Right ventricle myocardium superior (tissue), 1 donor: ENCODE data around the gene GP1BB. TPM values are rescaled to one million over a fixed set of nuclear protein-coding genes. Genes with fewer than 3 reads are reported as not detected.
A peak's percentile ranks its signal among the peaks of the same experiment; 100 is the strongest.
"Not testable (repeated sequence)": the region's sequence is repeated elsewhere in the genome, so short reads cannot be mapped to it uniquely, and the experiment has no call there.

Experiments
- ATAC-seq: fragments of 200-7000 bp; cut with Tn5 transposase; one replicate; pipeline ENCODE4 v1.9.1; 2020; ENCODE audit warnings: mild to moderate bottlenecking; ENCODE audit not compliant: poor library complexity
- DNase-seq: peaks from one replicate; pipeline ENCODE4 v3.0.0-alpha.2; 2020
- intact Hi-C: fragments of 100-400 bp; cut with DNase I; formaldehyde crosslinking; loops from one replicate; pipeline ENCODE4 v1.11.2; 2022
- total RNA-seq: library from RNA; stranded (reverse); fragmentation: NEBNext Ultra II Directional; extraction: Animal tissue kit (Norgen Biotek cat#: 25700); gene quantifications from one replicate; pipeline ENCODE4 v1.2.1, GENCODE V29; 2021
- donor health status: DM: no; HTN: yes; CAD: no; lungs with severe emphysema.

Gene GP1BB
- total RNA-seq, 1 donor from 2014 or later = not detected

DNA sequence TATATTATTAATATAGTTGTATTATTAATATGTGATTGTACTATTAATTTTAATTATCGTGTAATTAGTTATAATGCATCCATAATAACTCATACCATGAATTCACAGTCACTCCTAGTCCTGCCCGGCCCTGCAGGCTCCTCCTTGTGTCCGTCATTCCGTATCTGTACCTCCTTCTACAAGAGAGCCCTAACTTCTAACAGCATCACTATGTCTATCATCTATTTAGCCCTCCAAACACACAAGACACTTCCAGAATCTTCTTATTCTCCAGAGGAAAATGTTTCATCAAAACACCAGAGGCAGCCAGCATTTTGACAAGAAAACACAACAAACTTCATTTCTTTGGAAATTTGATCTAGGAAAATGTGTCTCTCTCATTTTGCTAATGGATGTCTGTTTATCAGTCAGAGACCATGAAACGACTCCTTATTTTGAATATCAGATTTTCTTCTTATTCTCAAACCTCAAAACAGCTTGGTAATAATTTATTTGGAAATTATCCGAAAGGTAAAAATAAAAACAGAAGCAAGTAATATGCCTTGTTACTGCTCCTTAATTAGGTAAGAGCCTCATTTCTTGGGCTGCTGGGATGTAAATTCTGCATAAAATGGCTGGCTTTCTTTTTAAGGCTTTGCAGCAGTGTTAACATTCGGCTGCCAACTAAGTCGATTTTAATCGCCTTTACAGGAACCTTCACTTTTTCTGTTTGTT is 32.2 kb upstream of the GP1BB start:
- ATAC-seq (no peak), DNase-seq (no peak)
- intact Hi-C loops = no loop called here

DNA sequence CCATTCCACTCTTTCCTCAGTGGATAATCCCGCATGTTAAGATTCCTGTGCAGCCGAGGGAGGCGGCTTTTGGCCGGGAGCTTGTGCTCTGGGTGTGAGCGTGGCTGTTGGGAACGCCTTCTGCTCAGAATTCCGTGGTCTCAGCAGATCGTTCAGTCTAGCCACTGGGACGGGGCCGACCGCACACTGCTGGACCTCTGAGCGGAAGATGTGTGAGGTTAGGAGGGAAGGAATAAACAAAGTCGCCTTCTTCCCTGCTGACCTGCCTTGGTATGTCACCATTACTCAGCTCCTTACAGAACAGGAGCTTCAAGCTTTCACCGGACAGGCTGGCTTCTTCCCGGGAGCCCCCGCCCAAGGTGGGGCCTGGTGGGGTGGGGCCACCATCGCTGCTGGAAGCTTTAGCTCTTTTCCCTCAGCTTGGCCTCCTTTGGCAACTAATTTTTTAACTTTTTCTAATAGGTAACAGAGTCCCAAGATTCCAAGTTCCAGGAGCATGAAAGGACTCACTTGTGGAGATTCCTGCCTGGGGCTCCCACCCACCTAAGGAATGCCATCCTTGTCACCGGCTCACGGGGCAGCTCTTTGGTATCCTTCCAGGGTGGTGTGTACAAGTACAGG is 31.5 kb upstream of the GP1BB start:
- ATAC-seq = peak; percentile 71
- no peak for DNase-seq
- intact Hi-C loops = no loop called here

DNA sequence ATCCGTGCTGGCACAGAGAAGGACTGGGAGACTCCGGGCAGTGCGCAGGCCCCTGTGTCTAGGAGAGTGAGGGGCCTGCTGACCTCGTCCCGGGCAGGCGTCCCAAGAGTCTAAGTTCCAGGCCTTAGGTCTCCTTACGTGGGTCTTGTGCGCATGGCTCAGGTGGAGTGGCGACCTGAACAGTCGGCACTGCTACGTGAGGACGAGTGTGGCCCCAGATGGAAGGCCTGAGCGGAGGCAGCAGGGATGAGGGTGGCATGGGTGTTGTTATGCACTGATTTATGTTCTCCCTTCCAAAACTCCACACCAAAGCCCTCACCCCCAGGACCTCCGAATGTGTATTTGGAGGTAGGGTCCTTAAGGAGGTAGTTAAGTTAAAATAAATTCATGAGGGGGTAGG is 29.8 kb upstream of the GP1BB start:
- ATAC-seq = no peak
- DNase-seq = no peak
- intact Hi-C loops = no loop called here

DNA sequence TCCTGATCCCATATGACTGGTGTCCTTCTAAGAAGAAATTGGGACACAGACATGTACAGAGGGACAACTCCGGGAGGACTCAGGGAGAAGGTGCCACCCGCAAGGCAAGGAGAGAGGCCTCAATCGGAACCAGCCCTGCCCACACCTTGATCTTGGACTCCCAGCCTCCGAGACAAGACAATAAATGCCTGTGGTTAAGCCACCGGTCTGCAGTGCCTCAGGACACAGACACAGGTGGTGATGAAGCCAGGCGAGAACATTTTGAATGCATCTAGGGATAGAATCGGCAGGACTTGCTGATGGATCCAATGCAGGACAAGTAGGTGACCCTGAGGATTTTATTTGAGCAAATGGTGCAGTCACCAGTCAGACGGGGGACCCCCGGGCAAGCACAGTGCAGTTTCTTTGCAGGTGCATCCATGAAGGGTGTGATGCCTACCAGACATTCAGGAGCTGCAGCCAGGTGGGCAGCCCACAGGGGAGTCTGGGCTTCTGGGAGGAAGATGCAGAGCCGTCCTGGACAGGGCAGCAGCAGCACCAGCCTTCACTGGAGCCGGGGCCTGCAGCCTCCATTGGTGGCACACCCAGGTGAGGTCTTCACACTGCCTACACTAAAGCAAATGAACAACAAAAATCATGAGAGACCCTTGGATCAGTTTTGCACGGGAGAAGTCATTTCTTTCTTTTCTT is 29.2 kb upstream of the GP1BB start:
- ATAC-seq (no peak), DNase-seq (no peak)
- intact Hi-C loops = no loop called here

DNA sequence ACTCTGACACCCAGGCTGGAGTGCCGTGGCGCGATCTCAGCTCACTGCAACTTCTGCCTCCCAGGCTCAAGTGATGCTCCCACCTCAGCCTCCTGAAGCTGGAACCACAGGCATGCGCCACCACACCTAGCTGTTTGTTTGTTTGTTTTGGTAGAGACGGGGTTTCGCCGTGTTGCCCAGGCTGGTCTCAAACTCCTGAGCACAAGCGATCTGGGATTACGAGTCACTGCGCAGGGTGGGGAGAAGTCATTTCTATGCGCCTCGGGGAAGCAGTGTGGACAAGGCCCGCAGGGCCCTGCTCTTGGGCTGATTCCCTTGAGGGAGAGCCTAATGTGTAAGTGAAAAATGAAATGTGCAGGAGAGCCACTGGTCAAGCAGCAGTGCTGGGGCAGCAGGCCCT is 28.6 kb upstream of the GP1BB start:
- intact Hi-C loops = no loop called here

DNA sequence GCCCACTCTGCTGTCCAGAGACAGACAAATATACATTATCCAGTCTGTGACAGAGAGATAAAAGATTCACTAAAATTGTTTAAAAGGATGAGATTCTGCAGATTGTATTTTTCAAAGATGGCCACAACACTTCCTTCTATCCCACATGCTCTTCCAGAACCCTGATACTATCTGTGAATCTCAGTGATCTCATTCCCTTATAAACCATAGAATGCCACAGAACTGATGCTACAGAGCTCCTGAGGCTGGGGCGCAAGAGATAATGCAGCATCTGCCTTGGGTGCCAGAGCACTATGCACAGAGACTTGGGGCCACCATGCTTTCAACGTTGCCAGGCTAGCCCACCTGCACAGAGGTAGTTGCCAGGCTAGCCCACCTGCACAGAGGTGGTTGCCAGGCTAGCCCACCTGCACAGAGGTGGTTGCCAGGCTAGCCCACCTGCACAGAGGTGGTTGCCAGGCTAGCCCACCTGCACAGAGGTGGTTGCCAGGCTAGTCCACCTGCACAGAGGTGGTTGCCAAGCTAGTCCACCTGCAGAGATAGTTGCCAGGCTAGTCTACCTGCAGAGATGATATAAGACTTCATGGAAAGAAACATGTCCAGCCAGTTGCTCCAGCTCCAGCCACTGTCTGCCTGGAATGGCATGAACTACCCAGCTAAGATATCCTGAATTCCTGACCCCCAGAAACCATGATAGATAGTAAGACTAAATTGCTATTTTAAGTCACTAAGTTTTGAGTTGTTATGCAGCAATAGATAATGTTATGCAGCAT is 26.6 kb upstream of the GP1BB start:
- intact Hi-C loops = no loop called here
- no peak for ATAC-seq
- DNase-seq = no peak

More for the DNA sequence above, 28.6 kb upstream of the GP1BB start:
- DNase-seq (no peak), ATAC-seq (no peak)

DNA sequence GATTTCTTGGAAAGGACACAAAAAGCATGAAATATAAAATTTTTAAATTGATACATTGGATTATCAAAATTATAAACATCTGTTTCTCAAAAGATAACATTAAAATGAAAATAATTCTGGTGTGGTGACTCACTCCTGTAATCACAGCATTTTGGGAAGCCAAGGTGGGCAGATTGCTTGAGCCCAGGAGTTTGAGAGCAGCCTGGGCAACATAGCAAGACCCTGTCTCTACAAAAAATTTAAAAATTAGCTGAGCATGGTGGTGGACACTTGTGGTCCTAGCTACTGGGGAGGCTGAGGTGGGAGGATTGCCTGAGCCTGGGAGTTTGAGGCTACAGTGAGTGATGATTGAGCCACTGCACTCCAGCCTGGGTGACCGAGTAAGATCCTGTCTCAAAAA is 25.5 kb upstream of the GP1BB start:
- DNase-seq, ATAC-seq: not testable (repeated sequence)

DNA sequence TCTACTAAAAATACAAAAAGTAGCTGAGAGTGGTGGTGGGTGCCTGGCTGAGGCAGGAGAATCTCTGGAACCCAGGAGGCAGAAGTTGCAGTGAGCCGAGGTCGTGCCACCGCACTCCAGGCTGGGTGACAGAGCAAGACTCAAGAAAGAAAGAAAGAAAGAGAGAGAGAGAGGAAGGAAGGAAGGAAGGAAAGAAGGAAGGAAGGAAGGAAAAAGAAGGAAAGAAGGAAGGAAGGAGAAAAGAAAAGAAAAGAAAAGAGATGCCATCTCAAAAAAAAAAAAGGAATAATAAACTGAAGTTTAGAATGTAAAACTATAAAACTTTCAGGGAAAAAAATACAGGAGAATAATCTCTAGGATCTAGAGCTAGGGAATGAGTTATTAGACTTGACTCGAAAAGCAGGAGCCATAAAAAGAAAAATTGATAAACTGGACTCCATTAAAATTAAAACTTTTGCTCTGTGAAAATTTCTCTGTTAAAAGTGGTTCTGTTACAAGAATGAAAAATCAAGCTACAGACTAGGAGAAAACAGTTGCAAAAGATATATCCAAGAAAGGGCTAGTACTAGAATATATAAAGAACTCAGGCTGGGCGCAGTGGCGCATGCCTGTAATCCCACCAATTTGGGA is 22.4 kb upstream of the GP1BB start:
- intact Hi-C loops = no loop called here
- ATAC-seq (no peak), DNase-seq (no peak)

More for the DNA sequence above, 25.5 kb upstream of the GP1BB start:
- intact Hi-C loops = not testable (repeated sequence)

DNA sequence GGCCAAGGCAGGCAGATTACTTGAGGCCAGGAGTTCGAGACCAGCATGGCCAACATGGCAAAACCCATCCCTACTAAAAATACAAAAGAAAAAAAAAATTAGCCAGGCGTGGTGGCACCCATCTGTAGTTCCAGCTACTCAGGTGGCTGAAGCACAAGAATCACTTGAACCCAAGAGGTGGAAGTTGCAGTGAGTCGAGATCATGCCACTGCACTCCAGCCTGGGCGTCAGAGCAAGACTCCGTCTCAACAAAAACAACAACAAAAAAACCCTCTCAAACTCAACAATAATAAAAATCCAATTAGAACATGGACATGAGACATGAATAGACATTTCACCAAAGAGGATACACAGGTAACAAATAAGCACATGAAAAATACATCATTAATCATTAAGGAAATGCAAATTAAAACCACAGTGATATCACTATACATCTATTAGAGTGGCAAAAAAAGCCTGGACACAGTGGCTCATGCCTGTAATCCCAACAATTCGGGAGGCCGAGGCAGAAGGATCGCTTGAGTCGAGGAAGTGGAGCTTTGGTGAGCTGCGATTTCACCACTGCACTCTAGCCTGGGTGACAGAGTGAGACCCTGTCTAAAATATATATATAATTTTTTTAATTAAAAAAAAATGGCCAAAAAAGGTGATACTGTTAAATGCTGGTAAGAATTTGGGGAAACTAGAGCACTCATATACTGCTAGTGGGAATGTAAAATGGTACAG is 21.8 kb upstream of the GP1BB start:
- intact Hi-C loops = no loop called here
- no peak for DNase-seq
- no peak for ATAC-seq

DNA sequence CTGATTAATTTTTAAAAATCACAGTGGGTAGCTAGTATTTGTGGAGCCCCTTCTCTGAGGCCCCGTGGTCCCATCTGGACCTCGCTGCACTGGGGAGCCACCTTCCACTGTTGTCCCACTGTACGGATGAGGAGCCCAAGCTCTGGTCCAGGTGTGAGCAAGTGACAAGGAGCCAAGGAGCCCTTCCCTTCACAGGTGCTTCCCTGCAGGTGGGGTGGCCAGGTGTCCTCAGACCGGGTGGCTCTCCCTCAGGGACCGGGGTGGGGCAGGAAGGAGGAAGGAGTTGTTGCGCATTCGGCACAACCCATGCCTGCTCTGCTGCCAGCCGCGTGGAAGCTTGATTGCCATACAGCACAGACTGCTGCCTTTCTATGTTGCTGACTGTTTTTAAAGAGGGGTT is 19.5 kb upstream of the GP1BB start:
- intact Hi-C loops = no loop called here
- ATAC-seq (no peak), DNase-seq (no peak)

DNA sequence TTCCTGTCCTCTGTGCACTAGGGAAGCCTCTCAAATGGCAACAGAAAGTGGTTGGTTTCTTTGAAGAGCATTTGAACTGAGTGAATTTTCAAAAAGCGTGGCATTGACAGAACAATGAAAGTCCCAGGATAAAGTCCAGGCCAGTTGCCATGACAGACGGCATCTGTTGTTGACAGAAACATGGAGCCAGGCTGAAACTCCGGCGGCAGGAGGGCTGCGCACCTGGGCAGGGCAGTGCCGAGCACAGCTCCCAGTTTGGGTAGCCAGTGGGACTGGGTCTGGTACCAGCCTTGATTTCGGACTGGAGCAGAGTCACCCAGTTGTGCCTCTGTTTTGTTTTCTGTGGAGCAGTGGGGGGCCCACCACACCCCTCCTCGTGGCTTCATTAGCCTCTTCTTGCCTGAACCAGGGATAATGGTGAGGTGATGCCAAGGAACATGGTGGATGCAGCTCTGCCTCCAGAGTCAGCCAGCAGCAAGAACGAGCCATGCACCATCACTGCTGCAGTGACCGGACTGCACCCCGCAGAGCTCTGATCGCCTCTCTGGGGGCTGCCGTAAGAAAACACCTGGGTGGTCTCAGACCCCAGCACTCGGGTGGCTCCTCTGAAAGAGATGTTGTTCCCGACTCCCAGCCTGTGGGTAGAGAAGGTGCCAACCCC is 18.9 kb upstream of the GP1BB start:
- ATAC-seq (no peak), DNase-seq (no peak)
- intact Hi-C loops = no loop called here

DNA sequence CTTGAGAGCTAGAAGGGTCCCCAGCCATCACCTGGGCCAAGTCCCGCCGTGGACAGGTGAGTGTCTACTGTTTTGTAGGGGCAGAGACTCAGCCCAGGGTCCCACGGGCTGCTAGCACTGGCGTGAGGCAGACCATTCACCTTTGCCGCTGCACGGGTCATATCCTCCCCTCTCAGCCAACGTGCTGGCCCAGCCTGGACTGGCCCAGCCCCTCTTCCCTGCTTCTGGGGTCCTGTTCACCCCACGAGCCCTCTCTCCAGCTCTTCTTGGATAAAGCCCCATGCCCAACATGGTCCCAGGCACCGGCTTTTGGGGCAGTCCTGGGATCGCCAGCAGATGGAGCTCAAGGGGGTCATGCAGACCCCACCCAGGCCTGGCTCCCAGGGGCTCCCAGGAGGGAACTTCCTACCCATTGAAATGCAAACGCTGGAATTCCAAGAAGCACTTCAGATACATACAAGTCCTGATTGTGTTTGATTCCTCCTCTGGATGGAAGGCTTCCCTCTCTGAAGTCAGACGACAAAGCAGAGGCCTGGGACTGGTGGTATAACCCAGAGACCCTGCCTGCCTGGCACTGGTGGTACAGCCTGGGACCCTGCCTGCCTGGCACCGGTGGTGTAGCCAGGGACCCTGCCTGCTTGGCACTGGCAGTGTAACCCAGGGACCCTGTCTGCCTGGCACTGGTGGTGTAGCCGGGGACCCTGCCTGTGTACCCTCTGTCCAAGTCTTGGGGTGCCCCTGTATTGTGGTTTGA is 18.0 kb upstream of the GP1BB start:
- intact Hi-C loops = no loop called here
- no peak for ATAC-seq
- DNase-seq = peak; percentile 37

DNA sequence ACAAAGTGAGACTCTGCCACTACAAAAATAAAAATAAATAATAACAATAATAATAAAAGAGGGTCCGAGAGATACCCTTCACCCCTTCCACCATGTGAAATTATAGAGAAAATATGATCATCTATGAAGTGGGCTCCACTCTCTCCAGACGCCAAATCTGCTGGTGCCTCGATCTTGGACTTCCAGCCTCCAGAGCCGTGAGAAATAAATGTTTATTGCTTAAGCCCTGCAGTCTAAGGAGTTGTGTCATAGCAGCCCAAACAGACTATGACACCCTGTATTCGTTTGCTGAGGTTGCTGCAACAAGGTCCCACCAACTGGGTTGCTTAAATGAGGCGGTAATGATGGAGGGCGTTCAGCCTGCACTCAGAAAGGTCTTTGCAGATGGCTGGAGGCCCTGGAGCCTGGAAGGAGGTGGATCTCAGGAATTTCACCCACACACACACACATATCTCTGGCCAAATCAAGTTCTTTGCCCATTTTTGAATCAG is 16.6 kb upstream of the GP1BB start:
- intact Hi-C loops = no loop called here
- ATAC-seq (no peak), DNase-seq (no peak)

DNA sequence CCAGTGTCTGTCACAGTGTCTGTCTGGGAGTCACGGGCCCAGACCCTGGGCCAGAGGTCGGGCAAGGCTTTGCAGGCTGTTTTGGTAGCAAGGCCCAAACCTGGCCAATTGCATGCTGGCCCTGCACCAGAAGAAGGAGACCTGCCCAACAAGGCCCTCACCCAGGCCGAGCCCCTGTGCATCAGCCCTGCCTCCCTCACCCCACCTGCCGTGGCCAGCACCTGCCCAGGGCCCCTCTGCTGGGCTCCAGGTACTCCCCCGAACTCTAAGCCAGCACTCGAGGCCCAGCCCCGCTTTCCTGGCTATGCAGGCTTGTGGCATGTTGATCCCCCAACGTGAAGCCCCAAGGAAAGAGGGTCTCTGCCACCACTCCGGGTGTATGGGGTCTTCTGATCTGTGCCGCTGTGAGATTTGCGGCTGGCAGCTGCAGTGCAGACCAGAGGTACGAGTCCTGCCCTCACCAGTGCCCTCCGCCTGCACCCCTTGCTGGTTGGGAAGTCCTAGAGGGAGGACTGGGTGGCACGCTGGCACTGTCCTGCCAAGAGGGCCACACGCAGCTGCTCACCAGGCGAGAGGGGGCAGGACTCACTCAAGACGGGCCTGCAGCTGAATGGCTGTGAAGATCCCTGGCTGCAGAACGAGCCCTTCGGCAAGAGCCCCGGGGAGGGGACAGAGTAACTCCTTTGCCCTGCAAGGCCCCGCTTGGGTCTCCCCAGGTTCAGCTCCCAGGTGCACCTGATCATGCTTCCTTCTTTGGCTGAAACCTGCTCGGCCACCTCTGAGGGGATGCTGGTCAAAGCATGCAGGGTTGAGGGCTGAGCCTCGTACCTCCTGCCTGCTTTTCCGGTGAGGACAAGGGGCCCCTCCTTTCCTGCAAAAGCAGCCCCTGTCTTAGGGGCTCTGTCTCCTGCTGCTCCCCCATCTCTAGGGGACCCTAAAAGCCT is 15.7 kb upstream of the GP1BB start:
- peak; percentile 31 for DNase-seq
- no peak for ATAC-seq
- intact Hi-C loops = no loop called here

DNA sequence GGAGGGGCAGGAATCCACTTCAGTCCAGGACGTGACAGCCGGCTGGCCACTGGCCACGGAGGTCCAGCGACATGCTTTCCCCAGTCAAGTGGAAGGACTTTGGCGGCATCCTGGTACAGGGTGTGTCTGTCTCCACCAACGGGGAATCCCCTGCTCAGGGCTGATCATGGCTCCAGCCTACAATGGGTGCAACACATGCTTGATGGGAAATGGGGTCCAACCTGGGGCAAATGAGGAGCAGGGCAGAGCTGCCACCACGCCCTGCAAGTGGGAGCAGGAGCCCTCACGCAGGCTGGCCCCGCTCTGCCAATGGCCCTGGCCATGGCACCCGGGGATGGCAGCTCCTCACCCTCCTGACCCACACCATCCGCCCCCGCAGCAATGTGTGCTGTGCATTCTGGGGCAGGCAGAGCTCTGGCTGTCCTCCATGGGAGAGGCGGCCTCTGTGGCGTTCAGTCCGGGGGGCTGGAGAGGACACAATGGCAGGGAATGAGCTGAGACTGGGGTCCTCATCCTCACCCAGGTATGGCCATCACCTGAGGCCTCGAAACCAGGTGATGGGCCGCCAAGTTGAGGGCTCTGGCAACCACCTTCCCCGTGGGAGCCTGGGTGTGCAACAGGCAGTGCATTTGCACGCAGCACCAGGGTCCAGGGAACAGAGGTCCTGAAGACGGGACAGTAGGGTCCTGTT is 14.9 kb upstream of the GP1BB start:
- intact Hi-C loops = no loop called here
- ATAC-seq (no peak), DNase-seq (peak; percentile 30)
